NCI-H2227 (cell line): ENCODE measurements around the gene PLEKHH3.
"Not testable (repeated sequence)": the region's sequence is repeated elsewhere in the genome, so short reads cannot be mapped to it uniquely, and the experiment has no call there.

Experiments used
- DNase-seq: peaks from one replicate; lab custom pipeline; 2025; ENCODE audit not compliant: unreplicated experiment; lab: John Stamatoyannopoulos, UW

Gene PLEKHH3

DNA sequence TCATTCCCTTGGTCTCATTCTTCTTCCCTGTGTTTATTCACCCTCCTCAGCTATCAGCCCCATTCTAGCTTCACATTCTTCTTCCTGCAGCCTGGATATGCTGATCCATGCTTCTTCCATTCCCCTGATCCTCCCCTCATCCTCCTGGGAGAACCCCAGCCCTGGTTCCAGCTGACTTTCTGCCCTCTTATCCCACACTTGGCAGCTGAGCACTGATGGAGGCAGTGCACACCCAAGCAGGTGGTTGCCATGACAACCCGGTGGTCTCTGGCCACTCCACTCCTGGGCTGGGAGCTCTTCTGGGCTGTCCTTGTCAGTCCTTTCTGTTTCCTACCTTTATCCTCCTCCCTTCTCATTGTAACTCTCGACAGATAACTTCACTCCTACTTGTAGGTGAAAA, 34.5 kb downstream of the PLEKHH3 start:
- DNase-seq, result peak; percentile 72

DNA sequence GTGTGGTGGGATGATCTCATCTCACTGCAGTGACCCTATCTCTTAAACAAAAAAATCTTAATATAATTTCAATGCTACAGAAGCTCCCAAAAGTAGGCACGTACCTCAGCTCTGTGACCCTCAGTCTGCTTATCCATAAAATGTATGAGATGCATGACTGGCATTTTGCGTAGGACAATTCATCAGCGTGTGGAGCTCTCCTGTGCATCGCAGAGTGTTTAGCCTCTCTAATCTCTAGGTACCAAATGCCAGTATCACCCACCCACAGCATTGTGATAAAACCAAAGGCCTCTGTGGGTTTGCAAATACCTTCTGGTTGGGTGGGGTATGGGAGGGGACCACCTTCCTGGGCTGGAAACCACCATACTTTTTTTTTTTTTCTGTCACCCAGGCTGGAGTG, 36.7 kb downstream of the PLEKHH3 start:
- no peak for DNase-seq

DNA sequence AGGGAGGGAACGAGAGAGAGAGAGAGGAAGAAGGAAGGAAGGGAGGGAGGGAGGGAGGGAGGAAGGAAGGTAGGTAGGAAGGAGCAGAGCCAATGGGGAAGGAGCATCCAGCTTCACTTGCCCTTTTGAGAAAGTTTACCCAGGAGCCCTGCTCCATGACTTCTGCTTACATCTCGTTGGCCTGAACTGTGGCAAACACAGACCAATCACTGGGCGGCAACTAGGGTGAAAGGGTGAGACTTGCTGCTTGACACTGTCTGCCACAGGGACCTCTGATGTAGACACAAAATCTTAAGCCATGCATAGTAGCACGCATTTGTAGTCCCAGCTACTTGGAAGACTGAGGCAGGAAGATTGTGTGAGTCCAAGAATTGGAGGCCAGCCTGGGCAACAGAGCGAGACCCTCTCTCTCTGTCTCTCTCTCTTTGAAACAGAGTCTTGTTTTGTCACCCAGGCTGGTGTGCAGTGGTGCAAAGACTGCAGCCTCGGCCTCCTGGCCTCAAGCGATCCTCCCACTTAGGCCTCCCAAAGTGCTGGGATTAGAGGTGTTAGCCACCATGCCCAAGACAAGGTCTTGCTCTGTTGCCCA, 37.2 kb downstream of the PLEKHH3 start:
- no peak for DNase-seq

DNA sequence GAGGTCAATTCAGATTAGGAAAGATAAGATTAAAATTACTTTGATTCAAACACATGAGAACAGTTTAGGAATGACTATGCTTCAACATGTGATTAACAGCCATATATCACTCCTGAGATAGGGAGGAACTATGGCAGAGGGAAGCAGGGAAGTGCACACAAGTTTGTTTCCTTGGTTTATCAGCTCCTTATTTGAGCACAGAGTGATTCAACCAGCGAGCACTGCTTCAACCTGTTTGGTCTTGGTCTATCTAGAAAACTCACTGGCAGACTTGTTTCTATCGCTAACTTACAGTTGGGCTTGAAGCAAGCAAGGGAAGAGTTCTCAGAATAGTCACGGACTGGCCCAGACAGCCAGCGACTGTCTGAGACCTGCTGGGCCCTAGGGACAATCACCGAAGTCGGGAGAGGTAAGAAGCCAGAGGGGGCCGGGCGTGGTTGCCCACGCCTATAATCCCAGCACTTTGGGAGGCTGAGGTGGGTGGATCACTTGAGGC, 43.8 kb downstream of the PLEKHH3 start:
- DNase-seq, result no peak

DNA sequence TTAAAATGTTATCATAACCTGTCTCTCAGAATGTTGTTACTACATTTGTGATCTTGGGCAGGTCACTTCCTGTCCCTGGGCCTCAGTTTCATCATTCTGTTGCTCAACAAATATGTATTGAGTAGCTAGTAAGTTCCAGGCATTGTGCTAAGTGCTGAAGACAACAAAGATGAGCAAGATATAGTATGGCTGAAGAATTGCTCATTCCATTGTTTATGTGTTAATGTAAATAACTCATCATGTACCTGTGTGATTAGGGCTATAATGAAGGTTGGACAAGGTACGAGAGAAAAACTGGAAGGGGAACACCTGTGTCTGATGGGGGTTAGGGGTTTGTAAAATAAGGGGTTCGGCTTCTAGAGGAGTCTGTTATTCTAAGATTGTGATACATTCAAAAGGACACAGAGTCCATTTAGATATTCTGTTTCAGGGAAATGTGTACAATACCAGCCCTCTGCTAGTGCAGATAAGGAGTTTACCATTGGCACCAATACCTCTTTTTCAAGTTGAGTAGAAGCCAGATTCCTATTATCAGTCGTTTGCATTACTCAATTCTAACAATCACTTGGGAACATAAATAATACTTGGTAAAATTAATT, 47.3 kb downstream of the PLEKHH3 start:
- DNase-seq, result no peak

DNA sequence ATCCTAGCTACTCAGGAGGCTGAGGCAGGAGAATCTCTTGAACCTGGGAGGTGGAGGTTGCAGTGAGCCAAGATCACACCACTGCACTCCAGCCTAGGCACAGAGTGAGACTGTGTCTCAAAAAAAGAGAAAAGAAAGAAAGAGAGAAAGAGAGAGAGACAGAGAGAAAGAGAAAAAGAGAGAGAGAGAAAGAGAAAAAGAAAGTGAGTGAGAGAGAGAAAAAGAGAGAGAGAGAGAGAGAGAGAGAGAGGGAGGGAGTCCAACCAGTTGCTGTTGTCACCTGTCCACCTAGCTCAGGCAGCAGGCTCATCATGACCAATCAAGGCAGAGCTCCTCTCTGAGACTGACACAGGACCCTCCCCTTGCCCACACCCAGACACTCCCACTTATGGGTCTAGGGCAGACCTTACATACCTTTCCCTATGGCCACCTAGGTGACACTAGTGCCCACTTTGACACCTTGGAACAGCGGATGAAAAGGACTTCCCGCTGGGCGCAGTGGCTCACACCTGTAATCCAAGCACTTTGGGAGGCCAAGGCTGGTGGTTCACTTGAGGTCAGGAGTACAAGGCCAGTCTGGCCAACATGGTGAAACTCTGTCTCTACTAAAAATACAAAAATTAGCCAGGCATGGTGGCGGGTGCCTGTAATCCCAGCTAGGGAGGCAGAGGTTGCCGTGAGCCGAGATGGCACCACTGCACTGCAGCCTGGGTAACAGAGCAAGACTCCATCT, 49.6 kb downstream of the PLEKHH3 start:
- not testable (repeated sequence) for DNase-seq

DNA sequence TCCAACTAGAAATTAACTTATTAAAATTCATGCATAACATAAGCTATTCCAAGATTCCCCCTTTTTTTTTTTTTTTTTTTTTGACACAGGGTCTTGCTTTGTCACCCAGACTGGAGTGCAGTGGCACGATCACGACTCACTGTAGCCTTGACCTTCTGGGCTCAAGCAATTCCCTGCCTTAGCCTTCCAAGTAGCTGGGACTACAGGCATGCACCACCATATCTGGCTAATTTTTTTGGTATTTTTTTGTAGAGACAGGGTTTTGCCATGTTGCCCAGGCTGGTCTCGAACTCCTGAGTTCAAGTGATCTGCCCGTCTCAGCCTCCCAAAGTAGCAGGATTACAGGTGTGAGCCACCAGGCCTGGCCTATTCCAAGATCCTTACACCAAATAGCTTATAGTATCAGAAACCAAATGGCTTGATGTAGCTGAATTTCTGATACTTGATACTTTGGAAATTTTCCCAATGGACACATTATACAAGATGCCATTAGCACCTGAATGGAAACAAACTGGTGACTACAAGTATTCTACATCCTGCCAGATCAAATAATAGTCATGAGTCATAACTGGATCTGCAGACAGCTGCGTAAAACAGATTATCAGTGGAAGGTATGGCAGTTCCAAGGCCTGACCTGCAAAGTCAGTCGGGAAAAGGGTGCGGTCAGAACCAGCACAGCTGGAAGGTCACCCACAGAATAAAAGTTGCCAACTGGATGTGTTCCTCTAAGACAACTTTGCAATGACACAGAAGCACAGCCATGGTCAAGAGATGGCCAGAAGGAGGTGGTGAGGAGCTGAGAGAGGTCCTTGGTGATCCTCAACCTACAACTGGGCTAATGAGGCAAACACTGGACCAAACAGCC, 52.8 kb downstream of the PLEKHH3 start:
- no peak for DNase-seq

DNA sequence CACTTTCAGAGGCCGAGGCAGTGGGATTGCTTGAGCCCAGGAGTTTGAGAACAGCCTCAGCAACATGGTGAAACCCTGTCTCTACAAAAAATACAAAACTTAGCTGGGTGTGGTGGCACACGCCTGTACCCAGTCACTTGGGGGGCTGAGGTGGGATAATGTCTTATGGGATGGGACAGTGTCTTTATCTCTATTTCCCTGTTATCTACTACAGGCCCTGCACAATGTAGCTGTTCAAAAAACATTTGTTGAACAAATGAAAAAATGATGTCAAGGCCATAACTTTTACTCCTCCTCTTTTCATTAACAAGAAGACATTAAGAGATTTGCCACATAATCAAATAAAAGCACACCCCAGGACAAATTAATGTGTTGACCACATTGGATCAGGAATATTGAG, 53.5 kb downstream of the PLEKHH3 start:
- no peak for DNase-seq

DNA sequence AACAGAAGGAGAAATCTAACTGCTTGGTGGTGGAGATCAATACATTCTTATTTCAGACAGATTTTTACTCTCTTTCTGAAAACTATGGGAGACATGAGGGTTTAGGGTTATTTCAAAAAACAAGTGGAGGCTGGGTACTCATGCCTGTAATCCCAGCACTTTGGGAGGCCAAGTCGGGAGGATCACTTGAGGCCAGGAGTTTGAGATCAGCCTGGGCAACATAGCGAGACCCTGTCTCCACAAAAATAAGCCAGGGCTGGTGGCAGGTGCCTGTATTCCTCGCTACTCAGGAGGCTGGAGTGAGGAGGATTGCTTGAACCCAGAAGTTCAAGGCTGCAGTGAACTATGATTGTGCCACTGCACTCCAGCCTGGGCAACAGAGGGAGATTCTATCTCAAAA, 54.8 kb downstream of the PLEKHH3 start:
- DNase-seq, result not testable (repeated sequence)

DNA sequence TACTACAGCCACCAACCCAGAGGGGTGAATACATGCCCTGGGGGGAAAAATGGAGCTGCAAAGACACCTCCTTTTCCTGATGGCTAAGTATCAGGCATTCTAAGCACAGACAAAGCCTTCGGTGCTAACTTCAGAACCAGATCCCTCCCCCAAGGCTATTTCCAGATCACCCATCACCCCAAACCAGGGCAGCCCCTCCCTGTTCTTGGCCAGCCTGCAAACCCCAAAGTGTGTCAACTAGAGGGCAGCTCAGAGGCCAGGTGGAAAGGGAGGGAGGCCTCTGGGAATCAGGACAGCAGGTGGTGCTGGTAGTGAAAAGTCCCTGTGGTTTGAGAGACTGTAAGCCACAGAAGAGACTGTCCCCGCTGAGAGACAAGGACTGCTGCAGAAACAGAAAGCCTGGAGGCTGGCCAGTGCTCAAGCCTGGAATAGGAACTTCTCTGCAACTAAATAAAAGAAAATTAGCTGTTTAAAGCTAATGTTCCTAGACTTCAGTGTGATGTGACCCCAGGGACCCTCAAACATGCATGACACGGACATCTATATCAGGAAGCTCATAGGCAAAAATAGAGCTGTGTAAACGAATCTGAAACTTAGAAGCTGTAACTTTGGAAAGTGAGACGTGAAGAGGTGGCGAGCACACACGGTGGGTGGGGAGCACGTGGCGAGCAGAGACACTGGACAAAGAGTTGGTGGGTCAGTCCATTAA, 58.2 kb downstream of the PLEKHH3 start:
- DNase-seq, result no peak

DNA sequence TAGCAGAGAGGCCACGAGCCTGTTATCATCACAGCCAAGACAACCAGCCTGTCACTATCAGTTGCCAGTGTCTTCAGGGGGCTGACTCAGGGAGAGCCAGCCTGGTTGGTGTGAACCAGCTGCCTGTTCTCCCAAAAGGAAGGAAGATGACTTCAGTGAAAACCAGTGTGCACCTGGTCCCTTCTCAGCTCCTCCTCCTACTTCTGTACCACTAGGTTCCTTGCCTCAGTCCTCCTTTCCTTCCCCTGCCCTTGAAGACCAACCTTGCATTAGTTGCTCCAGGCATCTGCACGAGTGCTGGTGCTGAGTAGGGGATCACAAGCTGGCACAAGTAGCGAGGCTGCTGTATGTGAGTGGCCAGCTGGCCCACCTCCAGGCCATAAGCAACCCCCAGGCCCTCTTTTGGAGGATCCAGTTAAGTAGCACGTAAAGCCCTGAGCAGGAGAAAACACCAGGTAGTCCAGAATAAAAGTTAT, 58.8 kb downstream of the PLEKHH3 start:
- DNase-seq, result no peak
